IMR-90 (cell line): ENCODE data around the gene AUTS2. TPM values are rescaled to one million over a fixed set of nuclear protein-coding genes. Genes with fewer than 3 reads are reported as not detected.

Source experiments
- ATAC-seq: fragments of 200-7000 bp; cut with Tn5 transposase; 2 replicates; pipeline ENCODE4 v1.9.1; 2020; ENCODE audit warnings: low read depth, mild to moderate bottlenecking, moderate library complexity
- BruUV-seq: library from RNA; stranded (reverse); fragments of 400-500 nt; replicated peaks from 2 replicates; lab custom pipeline; 2021; lab: Mats Ljungman, UMichigan
- CTCF ChIA-PET: fragments of 300-600 bp; formaldehyde crosslinking; extraction: SDS; loops from one replicate; lab custom pipeline; 2021; ENCODE audit warnings: antibody characterized with exemption; lab: Yijun Ruan, JAX
- POLR2A ChIA-PET: fragments of 300-600 bp; sonication (Branson Sonifier 250); formaldehyde crosslinking; loops from one replicate; lab custom pipeline; 2022; ENCODE audit warnings: antibody characterized with exemption; ENCODE audit not compliant: unreplicated experiment; lab: Charles Lee
- DNase-seq: peaks from one replicate; pipeline ENCODE4 v3.0.0; 2013
- H2AFZ ChIP-seq: replicated peaks from 2 replicates; pipeline ENCODE3; 2013; ENCODE audit warnings: low read length, mild to moderate bottlenecking; ENCODE audit not compliant: poor library complexity
- H2AK5ac ChIP-seq: 2 replicates; pipeline ENCODE4 v1.6.1; 2013; ENCODE audit warnings: low read depth, low read length, inconsistent platforms
- H2AK9ac ChIP-seq: replicated peaks from 2 replicates; pipeline ENCODE3; 2013; ENCODE audit warnings: mild to moderate bottlenecking, low read depth, low read length, moderate library complexity; ENCODE audit not compliant: poor library complexity
- H2BK120ac ChIP-seq: 2 replicates; pipeline ENCODE4 v1.6.1; 2013; ENCODE audit warnings: low read depth, low read length, inconsistent platforms
- H2BK15ac ChIP-seq: 3 replicates; pipeline ENCODE4 v1.6.1; 2013; ENCODE audit warnings: low read depth, low read length, inconsistent platforms
- H2BK20ac ChIP-seq: 2 replicates; pipeline ENCODE4 v1.6.1; 2013; ENCODE audit warnings: low read depth, mild to moderate bottlenecking, inconsistent platforms, low read length, moderate library complexity
- H2BK5ac ChIP-seq: 2 replicates; pipeline ENCODE4 v1.6.1; 2013; ENCODE audit warnings: mild to moderate bottlenecking, low read depth, low read length, inconsistent platforms; ENCODE audit not compliant: poor library complexity, severe bottlenecking
- H3K14ac ChIP-seq: replicated peaks from 2 replicates; pipeline ENCODE4 v1.6.1; 2013; ENCODE audit warnings: low read depth, low read length, inconsistent platforms
- H3K18ac ChIP-seq: 2 replicates; pipeline ENCODE4 v1.6.1; 2013; ENCODE audit warnings: low read depth, low read length, control low read depth
- H3K23ac ChIP-seq: 2 replicates; pipeline ENCODE4 v1.6.1; 2013; ENCODE audit warnings: low read depth, low read length, inconsistent platforms
- H3K27ac ChIP-seq: 2 replicates; pipeline ENCODE4 v1.5.1; 2013; ENCODE audit warnings: mild to moderate bottlenecking, control low read depth, low read length; ENCODE audit not compliant: insufficient read depth
- H3K27me3 ChIP-seq: 2 replicates; pipeline ENCODE4 v1.6.1; 2013; ENCODE audit warnings: low read length; ENCODE audit not compliant: control insufficient read depth, insufficient read depth
- H3K36me3 ChIP-seq: 2 replicates; pipeline ENCODE4 v1.6.1; 2013; ENCODE audit warnings: low read length, mixed read lengths; ENCODE audit not compliant: control insufficient read depth, insufficient read depth
- H3K4ac ChIP-seq: 2 replicates; pipeline ENCODE4 v1.6.1; 2013; ENCODE audit warnings: low read depth, low read length, inconsistent platforms
- H3K4me1 ChIP-seq: 2 replicates; pipeline ENCODE4 v1.6.1; 2013; ENCODE audit warnings: low read length, mixed read lengths; ENCODE audit not compliant: control insufficient read depth, insufficient read depth
- H3K4me2 ChIP-seq: 2 replicates; pipeline ENCODE4 v1.6.1; 2013; ENCODE audit warnings: low read depth, mild to moderate bottlenecking, control low read depth, low read length, moderate library complexity
- H3K4me3 ChIP-seq: 2 replicates; pipeline ENCODE4 v1.5.1; 2013; ENCODE audit warnings: low read depth, mild to moderate bottlenecking, control low read depth, low read length, moderate library complexity; ENCODE audit not compliant: insufficient read depth
- H3K56ac ChIP-seq: 2 replicates; pipeline ENCODE4 v1.6.1; 2013; ENCODE audit warnings: low read length, inconsistent platforms; ENCODE audit not compliant: insufficient read depth; ENCODE audit errors: extremely low read depth
- H3K79me1 ChIP-seq, 2 experiments: 2 replicates each; pipeline ENCODE4 v1.6.1; 2013; ENCODE audit warnings: low read length in 2 of 2, inconsistent platforms in 1 of 2, low read depth in 1 of 2
- H3K9ac ChIP-seq: 2 replicates; pipeline ENCODE4 v1.6.1; 2013; ENCODE audit warnings: low read depth, low read length, control low read depth
- H3K9me1 ChIP-seq: 2 replicates; pipeline ENCODE4 v1.6.1; 2013; ENCODE audit warnings: low read length, inconsistent platforms; ENCODE audit not compliant: insufficient read depth
- H3K9me3 ChIP-seq: 2 replicates; pipeline ENCODE4 v1.6.1; 2013; ENCODE audit warnings: low read length; ENCODE audit not compliant: control insufficient read depth, insufficient read depth
- H4K20me1 ChIP-seq: 2 replicates; pipeline ENCODE4 v1.6.1; 2013; ENCODE audit warnings: low read length, inconsistent platforms; ENCODE audit not compliant: insufficient read depth
- H4K5ac ChIP-seq: 2 replicates; pipeline ENCODE4 v1.6.1; 2013; ENCODE audit warnings: mild to moderate bottlenecking, low read depth, low read length, control low read depth
- H4K8ac ChIP-seq, 2 experiments: 2 replicates each; pipeline ENCODE4 v1.6.1; 2013; ENCODE audit warnings: low read depth in 2 of 2, low read length in 2 of 2, control low read depth in 1 of 2, inconsistent platforms in 1 of 2
- H4K91ac ChIP-seq: 2 replicates; pipeline ENCODE4 v1.6.1; 2013; ENCODE audit warnings: low read depth, low read length, inconsistent platforms; ENCODE audit not compliant: insufficient read depth
- BHLHE40 ChIP-seq: fragments of 150-350 bp; IDR thresholded peaks from 2 replicates; pipeline ENCODE4 v1.6.1; 2016; ENCODE audit warnings: mild to moderate bottlenecking, low read depth, low read length
- CEBPB ChIP-seq: IDR thresholded peaks from 2 replicates; pipeline ENCODE4 v1.6.1; 2012; ENCODE audit warnings: low read depth, low read length, improper control_type of control experiment
- CHD1 ChIP-seq: IDR thresholded peaks from 2 replicates; pipeline ENCODE4 v1.6.1; 2012; ENCODE audit warnings: low read depth, low read length, improper control_type of control experiment
- FOS ChIP-seq: fragments of 150-350 bp; IDR thresholded peaks from 2 replicates; pipeline ENCODE4 v1.6.1; 2016; ENCODE audit warnings: low read depth, low read length
- MAFK ChIP-seq: IDR thresholded peaks from 2 replicates; pipeline ENCODE4 v1.6.1; 2012; ENCODE audit warnings: low read depth, low read length, improper control_type of control experiment
- MAZ ChIP-seq: IDR thresholded peaks from 2 replicates; pipeline ENCODE4 v1.6.1; 2012; ENCODE audit warnings: low read depth, mild to moderate bottlenecking, low read length, improper control_type of control experiment, moderate library complexity, borderline replicate concordance
- MXI1 ChIP-seq: IDR thresholded peaks from 2 replicates; pipeline ENCODE4 v1.6.1; 2012; ENCODE audit warnings: low read depth, mild to moderate bottlenecking, low read length, moderate library complexity, borderline replicate concordance
- NFE2L2 ChIP-seq: fragments of 150-350 bp; IDR thresholded peaks from 2 replicates; pipeline ENCODE4 v1.6.1; 2016; ENCODE audit warnings: low read depth, mild to moderate bottlenecking, low read length
- POLR2A ChIP-seq: IDR thresholded peaks from 2 replicates; pipeline ENCODE4 v1.6.1; 2012; ENCODE audit warnings: mild to moderate bottlenecking, low read depth, low read length
- RAD21 ChIP-seq: IDR thresholded peaks from 2 replicates; pipeline ENCODE4 v1.6.1; 2012; ENCODE audit warnings: low read length, improper control_type of control experiment
- RCOR1 ChIP-seq: IDR thresholded peaks from 2 replicates; pipeline ENCODE4 v1.6.1; 2012; ENCODE audit warnings: mild to moderate bottlenecking, low read length, improper control_type of control experiment; ENCODE audit not compliant: insufficient replicate concordance
- RFX5 ChIP-seq: IDR thresholded peaks from 2 replicates; pipeline ENCODE4 v1.8.0; 2012; ENCODE audit warnings: low read depth, mild to moderate bottlenecking, low read length, moderate library complexity
- SMC3 ChIP-seq: fragments of 150-350 bp; IDR thresholded peaks from 2 replicates; pipeline ENCODE4 v1.6.1; 2016; ENCODE audit warnings: low read depth, mild to moderate bottlenecking, antibody characterized with exemption, low read length, moderate library complexity
- WGBS, 2 experiments: methylation state at CpG; one replicate each; pipeline versions ENCODE4 v1.1.5 to v1.1.7; 2013; ENCODE audit warnings: missing lambda C conversion rate in 2 of 2; ENCODE audit not compliant: insufficient read length in 1 of 2; ENCODE audit errors: extremely low coverage in 2 of 2; 5-methylcytosine and 5-hydroxymethylcytosine counted together
- dilution Hi-C: fragments of 300-500 bp; cut with HindIII; formaldehyde crosslinking; loops from one replicate; pipeline ENCODE4 v1.14.3; 2018; ENCODE audit warnings: low sequenced_read_pairs; ENCODE audit not compliant: unreplicated experiment
- in situ Hi-C: fragments of 300-500 bp; cut with MboI; formaldehyde crosslinking; loops from 3 replicates; pipeline ENCODE4 v1.14.3; 2019; ENCODE audit warnings: low sequenced_read_pairs, inconsistent platforms, mixed read lengths
- intact Hi-C: fragments of 100-400 bp; cut with micrococcal nuclease; formaldehyde crosslinking; loops from 2 replicates; pipeline ENCODE4 v1.10.0; 2022
- polyA plus RNA-seq, 3 experiments: library from polyadenylated mRNA; depleted of rRNA; stranded (reverse); fragments of >200 nt; gene quantifications; 2 replicates each; pipeline ENCODE4 v1.2.3, GENCODE V29; 2012; ENCODE audit warnings: low replicate concordance in 1 of 3
- total RNA-seq: library from RNA; depleted of rRNA; stranded (reverse); fragments of >200 nt; gene quantifications from 2 replicates; pipeline ENCODE4 v1.2.3, GENCODE V29; 2012
- TF ChIP-seq, protein P1 (sequence below): fragments of 150-350 bp; IDR thresholded peaks from 2 replicates; pipeline ENCODE4 v1.6.1; 2016; ENCODE audit warnings: low read depth, mild to moderate bottlenecking, low read length, moderate library complexity, borderline replicate concordance
- TF ChIP-seq, protein P2 (sequence below): conservative IDR thresholded peaks from 2 replicates; pipeline ENCODE4 v1.5.1; 2012; ENCODE audit warnings: mild to moderate bottlenecking, low read depth, low read length, improper control_type of control experiment
- TF ChIP-seq, protein P3 (sequence below): fragments of 150-350 bp; IDR thresholded peaks from 2 replicates; pipeline ENCODE4 v1.6.1; 2017; ENCODE audit warnings: mild to moderate bottlenecking, antibody characterized with exemption, low read length, low read depth

The AUTS2 gene
- total and polyA plus RNA-seq, 2 of the 4 experiments (the other 2 are of a cell fraction) = 0.90 to 3.0 TPM

DNA sequence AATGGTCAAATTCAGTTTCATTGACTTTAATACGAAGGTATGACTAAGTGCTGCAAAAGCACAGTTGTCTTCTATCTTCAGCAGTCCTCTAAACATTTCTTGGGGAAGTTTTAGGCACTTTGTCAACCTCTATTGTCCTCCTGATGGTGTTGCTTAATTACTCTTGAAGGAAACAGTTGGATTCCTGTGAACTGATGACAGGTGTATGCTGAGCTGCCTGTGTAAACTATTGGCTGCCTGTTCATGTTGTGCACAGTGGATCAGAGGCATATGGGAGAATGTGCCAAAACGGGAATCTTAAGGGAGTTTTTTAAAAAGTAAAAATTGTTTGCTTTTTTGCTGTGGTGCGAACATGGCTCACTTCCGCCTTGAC lies 221.0 kb downstream of the AUTS2 start:
- no peak for ATAC-seq

More for the DNA sequence above, 221.0 kb downstream of the AUTS2 start:
- WGBS, 2 experiments = 33% methylated on average over 1 of the region's 4 CpGs; no CpG with 5 or more reads in 1 of the 2 experiments
- ChIA-PET CTCF (no interaction called here), POLR2A (no interaction called here)
- intact Hi-C loops = no loop called here
- H3K4me3 ChIP-seq = no peak overlapping the region
- H4K5ac ChIP-seq = no peak overlapping the region
- DNase-seq = no peak
- H2AK5ac ChIP-seq = no peak overlapping the region
- no peak overlapping the region for H4K8ac ChIP-seq
- in situ Hi-C loops = no loop called here
- H2AK9ac ChIP-seq = no peak overlapping the region
- H3K79me1 ChIP-seq = no peaks in the 10 kb centered on the region
- no peak overlapping the region for H2BK5ac ChIP-seq
- H3K9ac ChIP-seq = no peak overlapping the region
- no peak overlapping the region for H3K4me2 ChIP-seq
- H4K91ac ChIP-seq = no peak overlapping the region
- dilution Hi-C loops = no loop called here
- no peak overlapping the region for H2AFZ ChIP-seq
- H3K14ac ChIP-seq = no peak overlapping the region
- H3K18ac ChIP-seq = no peak overlapping the region
- H3K9me3 ChIP-seq = no peaks in the 10 kb centered on the region; the same call in 1 of the 2 replicates
- H4K20me1 ChIP-seq = no peaks in the 10 kb centered on the region
- no peak overlapping the region for H3K27ac ChIP-seq
- H2BK120ac ChIP-seq = no peak overlapping the region
- TF ChIP-seq BHLHE40 (no peak), CHD1 (no peak), FOS (no peak), MAFK (no peak), SMC3 (no peak), CEBPB (no peak), NFE2L2 (no peak), RCOR1 (no peak), MXI1 (no peak), RAD21 (no peak), MAZ (no peak), POLR2A (no peak), RFX5 (no peak)
- TF ChIP-seq, protein P1, sequence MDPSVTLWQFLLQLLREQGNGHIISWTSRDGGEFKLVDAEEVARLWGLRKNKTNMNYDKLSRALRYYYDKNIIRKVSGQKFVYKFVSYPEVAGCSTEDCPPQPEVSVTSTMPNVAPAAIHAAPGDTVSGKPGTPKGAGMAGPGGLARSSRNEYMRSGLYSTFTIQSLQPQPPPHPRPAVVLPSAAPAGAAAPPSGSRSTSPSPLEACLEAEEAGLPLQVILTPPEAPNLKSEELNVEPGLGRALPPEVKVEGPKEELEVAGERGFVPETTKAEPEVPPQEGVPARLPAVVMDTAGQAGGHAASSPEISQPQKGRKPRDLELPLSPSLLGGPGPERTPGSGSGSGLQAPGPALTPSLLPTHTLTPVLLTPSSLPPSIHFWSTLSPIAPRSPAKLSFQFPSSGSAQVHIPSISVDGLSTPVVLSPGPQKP = no peak
- TF ChIP-seq, protein P2, sequence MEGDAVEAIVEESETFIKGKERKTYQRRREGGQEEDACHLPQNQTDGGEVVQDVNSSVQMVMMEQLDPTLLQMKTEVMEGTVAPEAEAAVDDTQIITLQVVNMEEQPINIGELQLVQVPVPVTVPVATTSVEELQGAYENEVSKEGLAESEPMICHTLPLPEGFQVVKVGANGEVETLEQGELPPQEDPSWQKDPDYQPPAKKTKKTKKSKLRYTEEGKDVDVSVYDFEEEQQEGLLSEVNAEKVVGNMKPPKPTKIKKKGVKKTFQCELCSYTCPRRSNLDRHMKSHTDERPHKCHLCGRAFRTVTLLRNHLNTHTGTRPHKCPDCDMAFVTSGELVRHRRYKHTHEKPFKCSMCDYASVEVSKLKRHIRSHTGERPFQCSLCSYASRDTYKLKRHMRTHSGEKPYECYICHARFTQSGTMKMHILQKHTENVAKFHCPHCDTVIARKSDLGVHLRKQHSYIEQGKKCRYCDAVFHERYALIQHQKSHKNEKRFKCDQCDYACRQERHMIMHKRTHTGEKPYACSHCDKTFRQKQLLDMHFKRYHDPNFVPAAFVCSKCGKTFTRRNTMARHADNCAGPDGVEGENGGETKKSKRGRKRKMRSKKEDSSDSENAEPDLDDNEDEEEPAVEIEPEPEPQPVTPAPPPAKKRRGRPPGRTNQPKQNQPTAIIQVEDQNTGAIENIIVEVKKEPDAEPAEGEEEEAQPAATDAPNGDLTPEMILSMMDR = no peak
- TF ChIP-seq, protein P3, sequence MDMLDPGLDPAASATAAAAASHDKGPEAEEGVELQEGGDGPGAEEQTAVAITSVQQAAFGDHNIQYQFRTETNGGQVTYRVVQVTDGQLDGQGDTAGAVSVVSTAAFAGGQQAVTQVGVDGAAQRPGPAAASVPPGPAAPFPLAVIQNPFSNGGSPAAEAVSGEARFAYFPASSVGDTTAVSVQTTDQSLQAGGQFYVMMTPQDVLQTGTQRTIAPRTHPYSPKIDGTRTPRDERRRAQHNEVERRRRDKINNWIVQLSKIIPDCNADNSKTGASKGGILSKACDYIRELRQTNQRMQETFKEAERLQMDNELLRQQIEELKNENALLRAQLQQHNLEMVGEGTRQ = no peak
- H3K23ac ChIP-seq = no peak overlapping the region
- no peak overlapping the region for H2BK20ac ChIP-seq
- no peaks in the 10 kb centered on the region for H3K9me1 ChIP-seq
- BruUV-seq = no TSS peak
- H3K4ac ChIP-seq = no peak overlapping the region
- H3K27me3 ChIP-seq = no peaks in the 10 kb centered on the region
- no peaks in the 10 kb centered on the region for H3K4me1 ChIP-seq
- H2BK15ac ChIP-seq = no peak overlapping the region
- H3K36me3 ChIP-seq = no peaks in the 10 kb centered on the region
- no peak overlapping the region for H3K56ac ChIP-seq
